NCI-H1436 (cell line): ENCODE data around the gene ZFP69.
"Not testable (repeated sequence)": the region's sequence is repeated elsewhere in the genome, so short reads cannot be mapped to it uniquely, and the experiment has no call there.

Experiments used
- DNase-seq: peaks from one replicate; lab custom pipeline; 2025; lab: John Stamatoyannopoulos, UW

ZFP69 gene

DNA sequence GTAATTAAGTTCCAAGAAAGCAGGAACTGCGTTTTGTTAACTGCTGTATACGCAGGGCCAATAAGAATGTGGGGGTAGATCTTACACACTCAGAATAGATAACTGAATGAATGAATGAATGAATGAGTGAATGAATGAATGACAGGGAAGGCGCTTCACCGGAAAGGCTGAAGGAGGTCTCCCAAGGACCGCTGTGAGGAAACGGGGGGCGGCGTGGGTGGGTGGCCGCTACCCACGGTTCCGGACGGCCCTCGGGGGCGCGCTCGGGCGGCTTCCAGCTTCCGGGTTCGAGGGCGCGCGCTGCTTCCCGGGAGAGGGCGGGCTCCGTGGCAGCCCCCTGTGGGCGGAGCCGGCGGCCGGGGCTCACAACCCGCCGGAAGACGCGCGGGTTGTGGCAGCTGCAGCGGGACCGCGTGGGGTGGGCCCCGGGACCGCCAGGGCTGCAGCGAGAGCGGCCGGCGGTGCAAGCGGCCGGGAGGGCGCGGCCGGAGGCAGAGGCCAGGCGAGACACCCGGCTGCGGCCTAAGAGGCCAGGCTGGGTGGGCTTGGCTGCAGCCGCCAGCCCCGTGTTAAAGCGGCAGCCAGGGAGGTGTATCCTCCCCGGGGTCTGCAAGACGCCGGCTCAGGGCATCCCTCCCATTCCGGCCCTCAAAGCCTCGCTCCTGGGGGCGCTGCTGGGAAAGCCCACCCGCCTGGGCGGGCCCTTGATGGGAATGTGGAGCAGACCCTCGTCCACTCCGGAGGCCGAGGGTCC, at the start of gene ZFP69:
Gene ZFP69 (plus strand): TSS at position 367 of the 754 bp plus-strand sequence. CDS start 2,072 bp downstream, outside the sequence.
- DNase-seq = peak; percentile 71

DNA sequence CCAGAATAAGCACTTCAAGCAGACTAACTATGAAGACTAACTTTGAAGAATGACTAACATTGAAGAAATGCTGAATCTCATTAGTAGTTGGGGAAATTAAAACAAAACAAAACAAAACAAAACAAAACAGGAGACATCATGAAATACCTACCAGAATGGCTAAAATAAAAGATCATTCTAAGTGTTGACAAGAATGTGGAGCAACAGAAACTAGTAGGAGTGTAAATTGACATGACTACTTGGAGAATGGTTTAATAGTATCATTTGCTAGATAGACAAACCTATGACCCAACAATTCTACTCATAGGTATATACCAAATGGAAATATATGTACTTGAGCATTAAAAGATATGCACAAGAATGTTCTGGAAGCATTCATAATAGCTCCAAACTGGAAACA, 45.7 kb upstream of the ZFP69 start:
- DNase-seq = no peak

DNA sequence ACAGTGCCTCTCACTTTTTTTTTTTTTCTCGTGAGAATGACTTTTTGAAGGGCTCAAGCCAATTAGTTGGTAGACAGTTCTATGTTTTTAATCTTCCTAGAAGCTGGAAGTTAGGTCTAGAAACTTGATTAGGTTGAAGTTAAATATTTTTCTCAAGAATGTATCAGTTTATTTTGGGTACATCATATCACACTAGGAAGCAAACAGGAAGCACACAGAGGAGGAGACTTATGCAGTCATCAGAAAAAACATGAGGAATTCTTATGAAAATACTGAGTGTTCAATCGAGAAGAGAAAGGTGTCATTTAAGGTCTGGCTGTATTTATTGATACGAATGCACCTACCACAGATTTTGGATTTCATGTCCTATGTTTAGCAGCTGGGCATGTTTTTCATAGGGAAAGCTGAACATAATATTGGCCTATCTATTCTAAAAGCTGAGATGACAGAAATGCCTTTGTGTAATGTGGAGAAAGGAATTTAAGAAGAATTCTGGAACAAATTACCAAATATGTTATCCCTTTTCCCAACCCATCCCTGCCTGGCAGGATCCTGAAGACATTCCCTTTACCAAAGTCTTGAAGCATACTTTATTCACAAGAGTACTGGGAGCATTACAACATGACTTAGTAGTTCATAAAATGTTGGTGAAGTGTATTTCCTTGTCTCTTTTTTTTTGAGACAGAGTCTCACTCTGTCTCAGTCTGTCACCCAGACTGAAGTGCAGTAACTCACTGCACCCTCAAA, 44.3 kb upstream of the ZFP69 start:
- no peak for DNase-seq

DNA sequence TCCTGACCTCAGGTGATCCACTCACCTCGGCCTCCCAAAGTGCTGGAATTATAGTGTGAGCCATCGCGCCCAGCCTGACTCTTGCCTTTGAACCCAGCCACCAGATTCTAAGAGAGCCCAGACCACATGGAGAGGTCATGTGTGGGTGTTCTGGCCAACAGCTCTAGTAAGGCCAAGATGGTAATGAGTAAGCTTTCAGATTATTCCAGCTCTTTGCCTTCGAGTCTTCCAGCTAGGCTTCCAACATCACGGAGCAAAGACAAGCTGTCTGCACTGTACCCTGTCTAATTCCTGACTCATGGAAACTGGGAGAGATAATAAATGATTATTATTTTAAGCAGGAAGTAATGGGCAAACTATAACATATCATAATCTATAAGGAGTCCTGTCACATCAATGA, 41.6 kb upstream of the ZFP69 start:
- DNase-seq = no peak

DNA sequence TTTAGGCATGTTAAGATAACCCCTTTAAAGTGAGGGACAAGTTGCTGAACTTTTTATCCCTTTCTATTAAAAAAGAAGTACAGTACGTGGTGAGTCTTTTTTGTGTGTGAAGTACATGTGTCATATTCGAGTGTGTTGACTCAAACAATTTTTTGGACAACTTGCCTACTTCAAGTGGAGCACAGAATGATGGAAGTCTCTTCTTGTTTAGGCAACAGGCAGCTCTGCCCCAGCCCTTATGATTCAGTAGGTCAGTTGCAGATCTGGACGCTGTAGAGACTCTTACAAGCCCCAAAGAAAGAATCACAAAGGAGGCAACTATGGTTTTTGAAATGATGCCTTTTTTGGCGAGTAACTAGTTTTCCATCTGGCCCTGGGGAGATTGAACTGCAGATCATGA, 41.2 kb upstream of the ZFP69 start:
- DNase-seq = no peak

DNA sequence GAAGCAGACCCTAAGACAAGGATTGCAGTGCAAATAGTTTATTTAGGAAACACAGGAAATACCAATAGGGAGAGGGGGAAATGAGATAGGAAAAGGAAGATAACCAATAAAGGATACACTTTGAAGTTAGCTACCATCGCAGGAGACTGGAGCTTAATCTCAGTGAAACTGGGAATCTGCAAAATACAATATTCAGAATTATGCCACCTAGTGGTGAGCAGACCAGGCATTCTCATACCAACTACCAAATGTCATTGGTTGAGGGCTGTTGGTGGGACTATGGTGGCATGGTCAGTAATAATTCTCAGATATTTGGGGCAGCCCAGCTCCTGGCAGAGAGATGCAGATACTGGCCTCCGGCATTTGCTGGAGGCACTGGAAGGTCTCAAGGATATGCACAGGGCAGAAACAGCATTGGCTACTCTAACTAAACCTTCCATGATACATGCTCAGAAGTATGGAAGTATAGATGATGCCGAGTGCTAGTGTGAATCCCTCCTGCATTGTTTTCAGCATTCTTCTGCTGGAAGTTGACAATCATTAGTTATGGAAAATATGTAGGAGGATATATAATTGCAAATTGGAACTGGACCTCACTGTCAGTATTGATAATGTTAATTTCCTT, 38.6 kb upstream of the ZFP69 start:
- DNase-seq = peak; percentile 21

DNA sequence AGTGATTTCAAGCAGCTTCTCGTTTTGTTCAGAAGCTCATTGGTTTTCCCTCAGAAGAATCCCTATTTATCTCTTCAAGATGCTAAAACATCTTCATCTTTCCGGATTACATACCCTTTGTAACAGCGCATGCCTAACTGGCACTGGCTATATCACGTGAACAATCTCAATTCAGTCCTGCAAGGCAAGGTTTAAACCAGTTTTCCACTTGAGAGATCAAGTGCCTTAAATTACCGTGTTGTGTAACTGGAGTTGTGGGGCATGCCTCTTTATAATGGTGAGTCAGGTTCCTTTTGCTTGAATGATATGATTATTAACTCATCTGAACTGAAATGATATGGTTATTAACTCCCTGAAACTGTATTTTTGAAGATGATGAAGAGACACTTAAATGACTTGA, 37.8 kb upstream of the ZFP69 start:
- DNase-seq = peak; percentile 9

DNA sequence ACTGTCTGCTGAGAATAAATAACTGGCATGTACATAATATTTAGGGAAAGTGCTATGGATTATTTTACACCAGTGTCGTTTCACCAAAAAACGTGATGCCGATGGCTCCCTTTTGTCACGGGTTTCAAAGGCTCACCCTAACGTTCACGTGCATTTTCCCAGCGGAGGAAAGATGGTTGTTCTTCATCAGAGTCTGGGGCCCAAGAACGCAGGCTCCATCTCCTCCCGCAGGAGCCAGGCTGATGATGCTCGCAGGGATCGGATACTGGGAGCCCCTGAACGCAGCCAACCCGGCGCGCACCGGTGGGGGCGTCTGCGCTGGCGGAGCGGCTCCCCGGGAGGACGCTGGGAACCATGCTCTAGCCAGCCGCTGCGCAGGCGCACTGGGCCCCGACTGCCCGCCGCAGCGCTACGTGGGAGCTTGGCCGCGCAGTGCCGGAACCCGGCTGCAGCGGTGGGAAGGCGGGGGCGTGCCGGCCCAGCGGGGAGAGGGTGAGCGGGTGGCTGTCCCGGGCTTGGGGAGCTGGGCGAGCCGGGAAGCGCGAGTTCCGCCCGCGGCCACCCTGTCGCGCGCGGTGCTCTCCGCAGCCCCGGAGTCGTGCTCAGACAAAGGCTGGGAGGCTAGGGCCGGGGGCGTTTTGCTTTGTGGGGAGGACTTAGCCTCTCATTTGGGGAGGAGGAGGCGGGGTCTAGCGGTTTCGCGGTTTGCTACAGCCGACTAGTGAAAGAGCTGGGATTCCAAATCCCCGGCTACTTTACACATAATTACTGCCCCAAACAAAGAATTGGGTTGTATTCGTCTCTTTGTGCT, 27.2 kb upstream of the ZFP69 start, which contains the start of gene ZFP69B:
Gene ZFP69B (plus strand): TSS at position 793 of the 811 bp plus-strand sequence. CDS start 486 bp downstream, outside the sequence.
- peak; percentile 88 for DNase-seq

DNA sequence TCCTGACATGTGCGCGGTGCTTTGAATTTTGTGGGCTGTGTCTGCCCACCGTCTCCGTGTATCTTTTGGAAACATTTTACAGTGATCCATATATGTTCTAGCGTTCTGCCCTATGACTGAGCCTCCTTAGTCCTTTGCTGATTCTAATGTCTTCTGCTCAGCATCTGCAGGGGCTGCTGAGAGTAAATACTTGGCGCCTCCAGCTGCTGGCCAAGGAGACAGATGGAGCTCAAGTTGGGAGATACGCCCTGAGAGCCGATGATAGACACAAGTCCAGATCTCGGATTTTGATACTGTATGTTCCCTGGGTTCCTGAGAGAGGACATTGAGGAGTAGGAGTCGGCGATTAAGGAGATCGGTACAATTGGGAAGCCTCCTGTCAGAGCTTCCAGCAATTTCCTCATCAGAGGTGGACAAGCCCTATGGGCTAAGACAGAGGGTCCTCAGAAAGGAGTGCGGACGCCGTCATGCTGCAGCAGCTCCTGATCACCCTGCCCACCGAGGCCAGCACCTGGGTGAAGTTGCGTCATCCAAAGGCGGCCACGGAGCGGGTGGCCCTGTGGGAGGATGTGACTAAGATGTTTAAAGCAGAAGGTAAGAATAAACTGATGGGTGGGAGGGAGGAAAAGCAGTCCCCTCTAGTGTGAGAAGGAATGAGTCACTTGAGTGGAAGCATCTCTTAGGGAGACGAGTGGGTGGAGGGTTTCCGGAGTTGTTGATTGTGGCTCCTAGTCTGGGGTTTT, 26.4 kb upstream of the ZFP69 start:
- peak; percentile 29 for DNase-seq

DNA sequence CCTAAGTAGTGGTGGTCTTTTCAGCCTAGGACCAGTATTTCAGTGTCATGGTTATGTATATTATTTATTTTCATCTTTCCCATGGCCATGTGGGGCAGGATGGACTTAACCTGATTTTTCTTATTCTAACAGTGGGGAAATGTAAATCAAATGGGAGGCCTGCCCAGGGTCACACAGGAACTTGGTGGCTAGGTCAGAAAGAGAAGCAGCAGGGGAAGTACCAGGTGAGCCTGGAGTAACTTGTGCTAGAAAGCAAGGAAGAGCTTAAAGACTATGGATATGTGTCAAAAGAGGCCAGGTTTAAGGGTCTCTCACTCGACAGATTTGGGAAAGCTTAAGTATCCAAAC, 25.9 kb upstream of the ZFP69 start:
- DNase-seq = no peak

DNA sequence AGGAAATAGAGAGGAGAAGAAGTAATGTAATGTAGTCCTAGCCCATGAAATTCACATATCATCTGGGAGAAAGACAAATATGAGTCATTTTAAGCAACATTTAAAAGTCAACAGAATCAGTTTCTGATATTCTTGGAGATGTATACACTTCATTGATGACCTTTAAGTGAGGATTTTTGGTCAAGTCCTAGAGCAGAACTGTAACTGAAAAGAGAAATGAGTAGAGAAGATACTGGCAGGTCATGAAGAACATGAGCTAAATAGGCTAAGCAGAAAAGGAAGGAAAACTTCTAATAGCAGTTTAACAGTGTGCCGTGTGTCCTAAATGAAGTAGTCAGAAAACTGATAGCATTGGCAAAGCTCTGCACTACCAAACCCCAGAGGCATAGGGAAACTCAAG, 22.2 kb upstream of the ZFP69 start:
- no peak for DNase-seq

DNA sequence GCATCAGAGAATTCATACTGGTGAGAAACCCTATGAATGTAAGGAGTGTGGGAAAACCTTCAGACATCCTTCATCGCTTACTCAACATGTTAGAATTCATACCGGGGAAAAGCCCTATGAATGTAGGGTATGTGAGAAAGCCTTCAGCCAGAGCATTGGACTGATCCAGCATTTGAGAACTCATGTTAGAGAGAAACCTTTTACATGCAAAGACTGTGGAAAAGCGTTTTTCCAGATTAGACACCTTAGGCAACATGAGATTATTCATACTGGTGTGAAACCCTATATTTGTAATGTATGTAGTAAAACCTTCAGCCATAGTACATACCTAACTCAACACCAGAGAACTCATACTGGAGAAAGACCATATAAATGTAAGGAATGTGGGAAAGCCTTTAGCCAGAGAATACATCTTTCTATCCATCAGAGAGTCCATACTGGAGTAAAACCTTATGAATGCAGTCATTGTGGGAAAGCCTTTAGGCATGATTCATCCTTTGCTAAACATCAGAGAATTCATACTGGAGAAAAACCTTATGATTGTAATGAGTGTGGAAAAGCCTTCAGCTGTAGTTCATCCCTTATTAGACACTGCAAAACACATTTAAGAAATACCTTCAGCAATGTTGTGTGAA, 14.0 kb upstream of the ZFP69 start:
- no peak for DNase-seq

DNA sequence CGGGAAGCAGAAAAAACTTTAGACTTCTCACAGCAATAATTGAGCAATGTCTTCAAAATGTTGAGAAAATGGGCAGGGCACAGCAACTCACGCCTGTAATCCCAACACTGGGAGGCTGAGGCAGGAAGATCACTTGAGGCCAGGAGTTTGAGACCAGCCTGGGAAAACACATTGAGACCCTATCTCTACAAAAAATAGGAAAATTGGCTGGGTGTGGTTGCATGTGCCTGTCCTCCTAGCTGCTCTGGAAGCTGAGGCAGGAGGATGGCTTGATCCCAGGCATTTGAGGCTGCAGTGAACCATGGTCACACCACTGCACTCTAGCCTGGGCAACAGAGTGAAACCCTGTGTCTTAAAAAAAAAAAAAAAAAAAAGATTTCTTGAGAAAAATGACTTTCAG, 7.8 kb upstream of the ZFP69 start:
- DNase-seq = no peak

DNA sequence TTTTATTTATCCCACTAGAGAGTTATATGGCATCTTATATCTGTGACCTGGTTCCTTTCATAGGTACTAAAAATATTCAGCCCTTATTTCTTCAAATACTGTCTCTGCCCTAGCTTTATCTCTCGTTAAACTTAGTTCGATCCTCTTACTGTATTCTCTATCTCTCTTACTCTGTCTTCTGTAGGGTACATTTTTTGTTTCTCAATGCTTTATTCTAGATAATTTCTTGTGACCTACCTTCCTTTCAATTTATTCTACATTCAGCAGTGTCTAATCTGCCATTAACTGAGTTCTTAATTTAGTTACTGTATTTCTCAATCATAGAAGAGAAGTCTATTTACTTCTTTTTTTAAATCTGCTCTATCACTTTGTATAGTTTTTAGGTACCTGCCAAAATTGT, 1.8 kb upstream of the ZFP69 start:
- DNase-seq = no peak

DNA sequence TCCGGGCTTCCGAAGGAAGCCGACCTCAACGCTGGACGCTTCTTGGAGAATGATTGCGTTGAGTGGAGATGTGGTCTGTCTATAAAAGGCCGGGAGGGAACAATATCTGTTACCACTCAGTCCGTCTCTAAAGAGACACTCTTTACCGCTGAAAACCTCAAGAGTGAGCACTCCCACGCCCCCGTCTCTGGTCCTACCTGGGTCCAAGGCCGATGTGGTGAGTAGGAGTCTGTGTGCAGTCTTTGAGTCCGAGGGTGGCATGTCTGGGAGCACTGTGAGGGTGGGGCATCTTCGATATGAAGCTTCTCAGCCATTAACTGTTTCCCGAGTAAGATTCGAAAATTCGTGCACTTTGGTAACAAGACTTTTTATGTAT, 576 bp downstream of the ZFP69 start:
- no peak for DNase-seq

DNA sequence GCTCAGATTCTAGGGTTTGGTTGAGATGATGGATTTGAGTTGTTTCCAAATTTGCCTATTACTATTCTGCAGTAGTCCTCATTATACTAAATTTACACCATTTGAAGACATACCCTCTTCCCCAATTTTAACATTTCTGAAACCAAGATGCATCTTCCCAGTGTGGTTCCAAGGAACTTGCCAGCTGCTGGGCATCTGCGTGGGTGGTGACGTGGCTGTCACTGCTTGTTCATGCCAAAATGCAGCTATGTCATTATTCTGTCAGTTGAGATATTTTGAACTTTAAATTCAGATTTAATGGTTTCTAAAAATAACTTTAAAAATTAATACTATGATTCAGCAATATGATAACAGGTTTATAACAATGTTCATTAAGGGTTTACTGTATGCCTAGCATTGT, 1.2 kb downstream of the ZFP69 start:
- DNase-seq = no peak

DNA sequence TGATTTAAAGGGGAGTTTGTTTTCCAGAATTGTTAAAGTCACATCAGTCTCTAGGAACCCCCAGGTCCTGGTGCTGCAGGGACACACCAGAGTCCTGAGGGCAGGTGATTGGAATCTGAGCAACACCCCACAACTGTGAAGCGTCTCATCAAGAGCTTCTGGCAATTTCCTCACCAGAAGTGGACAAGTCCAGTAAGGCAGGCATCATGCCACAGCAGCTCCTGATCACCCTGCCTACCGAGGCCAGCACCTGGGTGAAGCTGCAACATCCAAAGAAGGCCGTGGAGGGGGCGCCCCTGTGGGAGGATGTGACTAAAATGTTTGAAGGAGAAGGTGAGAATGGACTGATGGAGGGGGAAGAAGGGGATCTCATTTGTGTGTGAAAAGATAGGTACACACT, 2.1 kb downstream of the ZFP69 start:
- DNase-seq = no peak

DNA sequence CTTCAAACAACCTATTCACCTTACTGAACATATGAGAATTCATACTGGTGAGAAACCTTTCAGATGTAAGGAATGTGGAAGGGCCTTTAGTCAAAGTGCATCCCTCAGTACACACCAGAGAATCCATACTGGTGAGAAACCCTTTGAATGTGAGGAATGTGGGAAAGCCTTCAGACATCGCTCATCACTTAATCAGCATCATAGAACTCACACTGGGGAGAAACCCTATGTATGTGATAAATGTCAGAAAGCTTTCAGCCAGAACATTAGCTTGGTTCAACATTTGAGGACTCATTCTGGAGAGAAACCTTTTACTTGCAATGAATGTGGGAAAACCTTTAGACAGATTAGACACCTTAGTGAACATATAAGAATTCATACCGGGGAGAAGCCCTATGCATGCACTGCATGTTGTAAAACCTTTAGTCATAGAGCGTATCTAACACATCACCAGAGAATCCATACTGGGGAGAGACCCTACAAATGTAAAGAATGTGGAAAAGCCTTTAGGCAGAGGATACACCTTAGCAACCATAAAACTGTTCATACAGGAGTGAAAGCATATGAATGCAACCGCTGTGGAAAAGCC, 18.3 kb downstream of the ZFP69 start:
- DNase-seq = no peak

DNA sequence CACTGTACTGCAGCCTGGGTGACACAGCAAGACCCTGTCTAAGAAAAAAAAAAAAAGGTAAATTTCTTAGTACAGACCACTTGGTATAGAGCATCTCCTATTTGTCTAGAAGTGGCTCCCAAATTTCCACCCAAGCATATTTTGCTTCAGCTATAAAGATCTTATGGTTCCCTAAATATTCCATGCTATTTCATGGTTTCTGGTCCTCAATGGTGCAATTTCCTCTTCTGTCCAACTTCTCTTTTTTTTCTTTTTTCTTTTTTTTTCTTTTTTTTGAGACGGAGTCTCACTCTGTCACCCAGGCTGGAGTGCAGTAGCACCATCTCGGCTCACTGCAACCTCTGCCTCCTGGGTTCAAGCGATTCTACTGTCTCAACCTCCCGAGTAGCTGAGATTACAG, 25.6 kb downstream of the ZFP69 start:
- not testable (repeated sequence) for DNase-seq

DNA sequence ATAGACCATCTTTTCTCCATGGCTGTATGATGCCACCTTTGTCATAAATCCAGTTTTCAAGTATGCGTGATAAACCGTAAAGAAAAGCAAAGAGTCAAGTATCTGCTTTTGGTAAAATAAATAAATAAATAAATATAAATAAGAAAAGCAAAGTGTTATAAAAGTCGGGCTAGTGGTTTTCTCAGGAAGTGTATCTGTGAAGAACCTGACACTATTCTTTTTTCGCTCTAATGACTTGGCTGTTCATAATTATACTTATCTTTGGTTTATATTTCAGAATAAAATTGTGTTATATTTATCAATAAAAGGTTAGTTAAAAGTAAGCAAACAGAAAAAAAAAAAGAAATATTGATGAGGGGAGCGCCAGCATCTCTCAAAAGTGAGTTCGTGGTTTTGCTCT, 30.9 kb downstream of the ZFP69 start:
- no peak for DNase-seq
